ENCODE measurements around the gene ULK2.

ULK2 gene

DNA sequence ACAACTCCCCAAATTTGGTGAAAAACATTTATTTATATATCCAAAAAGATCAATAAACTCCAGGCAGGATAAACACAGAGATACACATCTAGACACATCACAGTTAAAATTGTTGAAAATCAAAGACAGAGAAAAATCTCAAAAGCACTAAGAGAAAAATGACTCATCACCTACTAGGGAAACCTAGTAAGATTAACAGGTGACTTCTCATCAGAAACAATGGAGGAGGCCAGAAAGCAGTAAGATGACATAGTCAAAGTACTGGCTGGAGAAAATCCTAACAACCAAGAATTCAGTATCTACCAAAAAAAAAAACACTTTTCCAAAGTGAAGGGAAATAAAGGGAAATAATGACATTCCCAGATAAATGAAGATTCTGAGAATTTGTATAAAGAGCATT lies 33.8 kb downstream of the ULK2 start:
- TF ChIP-seq OSR1 (CRISPR knock-in tag; IDR thresholded peaks at IDR 0.05) (no peak), ZFP3 (CRISPR knock-in tag; IDR thresholded peaks at IDR 0.05) (no peak), ISL1 (CRISPR knock-in tag; IDR thresholded peaks at IDR 0.05) (no peak), GLIS3 (CRISPR knock-in tag; IDR thresholded peaks at IDR 0.05) (no peak), PPARA (CRISPR knock-in tag; IDR thresholded peaks at IDR 0.05; ENCODE audit: borderline replicate concordance) (no peak), SNAI2 (CRISPR knock-in tag; IDR thresholded peaks at IDR 0.05) (no peak), ZNF8 (CRISPR knock-in tag; IDR thresholded peaks at IDR 0.05) (no peak), ESRRG (CRISPR knock-in tag; IDR thresholded peaks at IDR 0.05) (no peak), ZNF70 (CRISPR knock-in tag; IDR thresholded peaks at IDR 0.05) (no peak), TCF4 (CRISPR knock-in tag; IDR thresholded peaks at IDR 0.05; ENCODE audit: borderline replicate concordance) (no peak), ZNF565 (CRISPR knock-in tag; conservative IDR thresholded peaks at IDR 0.05; ENCODE audit: low read depth) (no peak)
- TF ChIP-seq, protein P1, sequence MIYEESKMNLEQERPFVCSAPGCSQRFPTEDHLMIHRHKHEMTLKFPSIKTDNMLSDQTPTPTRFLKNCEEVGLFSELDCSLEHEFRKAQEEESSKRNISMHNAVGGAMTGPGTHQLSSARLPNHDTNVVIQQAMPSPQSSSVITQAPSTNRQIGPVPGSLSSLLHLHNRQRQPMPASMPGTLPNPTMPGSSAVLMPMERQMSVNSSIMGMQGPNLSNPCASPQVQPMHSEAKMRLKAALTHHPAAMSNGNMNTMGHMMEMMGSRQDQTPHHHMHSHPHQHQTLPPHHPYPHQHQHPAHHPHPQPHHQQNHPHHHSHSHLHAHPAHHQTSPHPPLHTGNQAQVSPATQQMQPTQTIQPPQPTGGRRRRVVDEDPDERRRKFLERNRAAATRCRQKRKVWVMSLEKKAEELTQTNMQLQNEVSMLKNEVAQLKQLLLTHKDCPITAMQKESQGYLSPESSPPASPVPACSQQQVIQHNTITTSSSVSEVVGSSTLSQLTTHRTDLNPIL (CRISPR knock-in tag; IDR thresholded peaks at IDR 0.05; ENCODE audit: low read depth): no peak
- TF ChIP-seq, protein P2, sequence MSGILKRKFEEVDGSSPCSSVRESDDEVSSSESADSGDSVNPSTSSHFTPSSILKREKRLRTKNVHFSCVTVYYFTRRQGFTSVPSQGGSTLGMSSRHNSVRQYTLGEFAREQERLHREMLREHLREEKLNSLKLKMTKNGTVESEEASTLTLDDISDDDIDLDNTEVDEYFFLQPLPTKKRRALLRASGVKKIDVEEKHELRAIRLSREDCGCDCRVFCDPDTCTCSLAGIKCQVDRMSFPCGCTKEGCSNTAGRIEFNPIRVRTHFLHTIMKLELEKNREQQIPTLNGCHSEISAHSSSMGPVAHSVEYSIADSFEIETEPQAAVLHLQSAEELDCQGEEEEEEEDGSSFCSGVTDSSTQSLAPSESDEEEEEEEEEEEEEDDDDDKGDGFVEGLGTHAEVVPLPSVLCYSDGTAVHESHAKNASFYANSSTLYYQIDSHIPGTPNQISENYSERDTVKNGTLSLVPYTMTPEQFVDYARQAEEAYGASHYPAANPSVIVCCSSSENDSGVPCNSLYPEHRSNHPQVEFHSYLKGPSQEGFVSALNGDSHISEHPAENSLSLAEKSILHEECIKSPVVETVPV (CRISPR knock-in tag; IDR thresholded peaks at IDR 0.05): no peak
- no peak for ATAC-seq

DNA sequence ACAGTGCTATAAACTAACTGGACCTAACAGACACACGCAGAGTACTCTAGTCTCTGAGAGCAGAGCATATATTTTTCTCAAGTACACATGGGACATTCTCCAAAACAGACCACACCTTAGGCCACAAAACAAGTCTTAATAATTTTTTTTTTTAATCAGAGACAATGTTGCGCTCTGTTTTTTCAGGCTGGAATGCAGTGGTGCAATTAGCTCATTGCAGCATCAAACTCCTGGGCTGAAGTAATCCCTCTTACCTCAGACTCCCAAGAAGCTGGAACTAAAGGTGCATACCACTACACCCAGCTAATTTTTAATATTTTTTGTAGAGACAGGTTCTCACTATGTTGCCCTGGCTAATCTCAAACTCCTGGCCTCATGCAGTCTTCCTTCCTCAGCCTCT lies 37.7 kb downstream of the ULK2 start:
- ATAC-seq: no peak
- TF ChIP-seq ZNF8 (CRISPR knock-in tag; IDR thresholded peaks at IDR 0.05) (no peak), CSDC2 (CRISPR knock-in tag; IDR thresholded peaks at IDR 0.05) (no peak), ZC3H10 (CRISPR knock-in tag; IDR thresholded peaks at IDR 0.05) (no peak), RARB (CRISPR knock-in tag; IDR thresholded peaks at IDR 0.05) (no peak), SNAI2 (CRISPR knock-in tag; IDR thresholded peaks at IDR 0.05) (no peak), ZNF70 (CRISPR knock-in tag; IDR thresholded peaks at IDR 0.05) (no peak), ZFP30 (CRISPR knock-in tag; IDR thresholded peaks at IDR 0.05) (no peak)
- TF ChIP-seq, protein P2 (CRISPR knock-in tag; IDR thresholded peaks at IDR 0.05): no peak

DNA sequence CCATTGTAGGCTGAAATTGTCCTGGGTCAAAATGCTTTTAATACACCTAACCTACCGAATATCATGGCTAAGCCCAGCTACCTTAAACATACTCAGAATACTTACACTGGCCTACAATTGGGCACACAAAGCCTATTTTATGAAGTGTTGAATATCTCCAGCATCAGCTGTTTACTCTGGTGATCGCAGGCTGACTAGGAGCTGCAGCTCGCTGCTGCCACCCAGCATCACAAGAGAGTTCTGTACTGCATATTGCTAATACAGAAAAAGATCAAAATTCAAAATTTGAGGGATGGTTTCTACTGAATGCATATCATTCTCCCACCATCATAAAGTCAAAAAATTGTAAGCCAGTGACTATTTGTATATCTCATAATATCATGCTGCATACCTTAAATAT lies 55.3 kb downstream of the ULK2 start:
- peak; percentile 42; the same call in 1 of the 3 replicates for ATAC-seq
- no peak for TF ChIP-seq BACH2 (CRISPR knock-in tag; IDR thresholded peaks at IDR 0.05; ENCODE audit: borderline replicate concordance)
- no peak for TF ChIP-seq OSR1 (CRISPR knock-in tag; IDR thresholded peaks at IDR 0.05)
- TF ChIP-seq ZFP3 (CRISPR knock-in tag; IDR thresholded peaks at IDR 0.05): no peak
- TF ChIP-seq, protein P3, sequence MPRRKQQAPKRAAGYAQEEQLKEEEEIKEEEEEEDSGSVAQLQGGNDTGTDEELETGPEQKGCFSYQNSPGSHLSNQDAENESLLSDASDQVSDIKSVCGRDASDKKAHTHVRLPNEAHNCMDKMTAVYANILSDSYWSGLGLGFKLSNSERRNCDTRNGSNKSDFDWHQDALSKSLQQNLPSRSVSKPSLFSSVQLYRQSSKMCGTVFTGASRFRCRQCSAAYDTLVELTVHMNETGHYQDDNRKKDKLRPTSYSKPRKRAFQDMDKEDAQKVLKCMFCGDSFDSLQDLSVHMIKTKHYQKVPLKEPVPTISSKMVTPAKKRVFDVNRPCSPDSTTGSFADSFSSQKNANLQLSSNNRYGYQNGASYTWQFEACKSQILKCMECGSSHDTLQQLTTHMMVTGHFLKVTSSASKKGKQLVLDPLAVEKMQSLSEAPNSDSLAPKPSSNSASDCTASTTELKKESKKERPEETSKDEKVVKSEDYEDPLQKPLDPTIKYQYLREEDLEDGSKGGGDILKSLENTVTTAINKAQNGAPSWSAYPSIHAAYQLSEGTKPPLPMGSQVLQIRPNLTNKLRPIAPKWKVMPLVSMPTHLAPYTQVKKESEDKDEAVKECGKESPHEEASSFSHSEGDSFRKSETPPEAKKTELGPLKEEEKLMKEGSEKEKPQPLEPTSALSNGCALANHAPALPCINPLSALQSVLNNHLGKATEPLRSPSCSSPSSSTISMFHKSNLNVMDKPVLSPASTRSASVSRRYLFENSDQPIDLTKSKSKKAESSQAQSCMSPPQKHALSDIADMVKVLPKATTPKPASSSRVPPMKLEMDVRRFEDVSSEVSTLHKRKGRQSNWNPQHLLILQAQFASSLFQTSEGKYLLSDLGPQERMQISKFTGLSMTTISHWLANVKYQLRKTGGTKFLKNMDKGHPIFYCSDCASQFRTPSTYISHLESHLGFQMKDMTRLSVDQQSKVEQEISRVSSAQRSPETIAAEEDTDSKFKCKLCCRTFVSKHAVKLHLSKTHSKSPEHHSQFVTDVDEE (CRISPR knock-in tag; IDR thresholded peaks at IDR 0.05): no peak
- TF ChIP-seq, protein P2 (CRISPR knock-in tag; IDR thresholded peaks at IDR 0.05): no peak
- TF ChIP-seq ZFP30 (CRISPR knock-in tag; IDR thresholded peaks at IDR 0.05): no peak
- TF ChIP-seq SNAI2 (CRISPR knock-in tag; IDR thresholded peaks at IDR 0.05): no peak
- TF ChIP-seq, protein P4, sequence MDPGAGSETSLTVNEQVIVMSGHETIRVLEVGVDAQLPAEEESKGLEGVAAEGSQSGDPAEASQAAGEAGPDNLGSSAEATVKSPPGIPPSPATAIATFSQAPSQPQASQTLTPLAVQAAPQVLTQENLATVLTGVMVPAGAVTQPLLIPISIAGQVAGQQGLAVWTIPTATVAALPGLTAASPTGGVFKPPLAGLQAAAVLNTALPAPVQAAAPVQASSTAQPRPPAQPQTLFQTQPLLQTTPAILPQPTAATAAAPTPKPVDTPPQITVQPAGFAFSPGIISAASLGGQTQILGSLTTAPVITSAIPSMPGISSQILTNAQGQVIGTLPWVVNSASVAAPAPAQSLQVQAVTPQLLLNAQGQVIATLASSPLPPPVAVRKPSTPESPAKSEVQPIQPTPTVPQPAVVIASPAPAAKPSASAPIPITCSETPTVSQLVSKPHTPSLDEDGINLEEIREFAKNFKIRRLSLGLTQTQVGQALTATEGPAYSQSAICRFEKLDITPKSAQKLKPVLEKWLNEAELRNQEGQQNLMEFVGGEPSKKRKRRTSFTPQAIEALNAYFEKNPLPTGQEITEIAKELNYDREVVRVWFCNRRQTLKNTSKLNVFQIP (CRISPR knock-in tag; IDR thresholded peaks at IDR 0.05; ENCODE audit: borderline replicate concordance, low read depth): no peak
- TF ChIP-seq, protein P1 (CRISPR knock-in tag; IDR thresholded peaks at IDR 0.05; ENCODE audit: low read depth): no peak
- no peak for TF ChIP-seq PPARA (CRISPR knock-in tag; IDR thresholded peaks at IDR 0.05; ENCODE audit: borderline replicate concordance)
- no peak for TF ChIP-seq ZNF565 (CRISPR knock-in tag; conservative IDR thresholded peaks at IDR 0.05; ENCODE audit: low read depth)
- no peak for TF ChIP-seq TOX (CRISPR knock-in tag; IDR thresholded peaks at IDR 0.05; ENCODE audit: borderline replicate concordance)
- TF ChIP-seq ZNF70 (CRISPR knock-in tag; IDR thresholded peaks at IDR 0.05): no peak
- TF ChIP-seq CSDC2 (CRISPR knock-in tag; IDR thresholded peaks at IDR 0.05): no peak

All from SK-N-SH treated with all-trans-retinoic acid at 6 μM for 48 hours (cell line).